HG02852 (cell line): ENCODE results near the gene CFAP97D2.
A peak's percentile ranks its signal among the peaks of the same experiment; 100 is the strongest.
"Not testable (repeated sequence)": the region's sequence is repeated elsewhere in the genome, so short reads cannot be mapped to it uniquely, and the experiment has no call there.

Source experiments
- ATAC-seq: cut with Tn5 transposase; IDR thresholded peaks from one replicate; pipeline ENCODE4 v1.9.1; 2021; ENCODE audit warnings: mild to moderate bottlenecking, moderate library complexity; ENCODE audit not compliant: unreplicated experiment

The CFAP97D2 gene

GRCh38 chr13:114179087-114179658 lies at the start of gene CFAP97D2:
Gene CFAP97D2 (plus strand): TSS chr13:114179257. CDS start chr13:114179331, 74 bp downstream.
- ATAC-seq: no peak

GRCh38 chr13:114129649-114130062 lies 49.4 kb upstream of the CFAP97D2 start:
- ATAC-seq: no peak

GRCh38 chr13:114130131-114130836 lies 48.8 kb upstream of the CFAP97D2 start:
- ATAC-seq: no peak

GRCh38 chr13:114130837-114131582 lies 48.0 kb upstream of the CFAP97D2 start:
- peak; percentile 25 for ATAC-seq

- ATAC-seq: peak; percentile 11
These were observed 47.3 kb upstream of the CFAP97D2 start for GRCh38 chr13:114131583-114132418.

- ATAC-seq: peak; percentile 60
These were observed 46.5 kb upstream of the CFAP97D2 start, which contains the start of gene RASA3 for GRCh38 chr13:114132419-114133121. Gene RASA3 (minus strand): TSS chr13:114132623. CDS start chr13:114132489, 134 bp downstream.

- ATAC-seq: not testable (repeated sequence)
These were observed 45.9 kb upstream of the CFAP97D2 start for GRCh38 chr13:114133126-114133525.

- not testable (repeated sequence) for ATAC-seq
These were observed 45.5 kb upstream of the CFAP97D2 start for GRCh38 chr13:114133552-114133951.

GRCh38 chr13:114134111-114134943 lies 44.7 kb upstream of the CFAP97D2 start:
- ATAC-seq: no peak

- ATAC-seq: no peak
These were observed 44.0 kb upstream of the CFAP97D2 start for GRCh38 chr13:114134944-114135610.

GRCh38 chr13:114135731-114136171 lies 43.3 kb upstream of the CFAP97D2 start:
- no peak for ATAC-seq

- no peak for ATAC-seq
These were observed 42.5 kb upstream of the CFAP97D2 start for GRCh38 chr13:114136576-114136975.

GRCh38 chr13:114140131-114140905 lies 38.7 kb upstream of the CFAP97D2 start:
- no peak for ATAC-seq

- ATAC-seq: no peak
These were observed 38.2 kb upstream of the CFAP97D2 start for GRCh38 chr13:114140906-114141250.

GRCh38 chr13:114141261-114141996 lies 37.6 kb upstream of the CFAP97D2 start:
- ATAC-seq: no peak

- ATAC-seq: no peak
These were observed 36.9 kb upstream of the CFAP97D2 start for GRCh38 chr13:114142137-114142550.
